Thymus (tissue), 11 donors: ENCODE data around the gene USHBP1. TPM values are rescaled to one million over a fixed set of nuclear protein-coding genes. Genes with fewer than 3 reads are reported as not detected.
A peak's percentile ranks its signal among the peaks of the same experiment; 100 is the strongest.

ENCODE experiments used
- DNase-seq, 9 donors: peaks; one replicate each; pipeline ENCODE4 v3.0.0-alpha.2; 2013; ENCODE audit warnings: low spot score in 9 of 9, low read depth in 6 of 9, missing footprints in 1 of 9
- H3K27ac ChIP-seq, 2 donors: one replicate each; pipeline ENCODE4 v1.5.1; 2013; ENCODE audit warnings: control low read depth in 1 of 2, low read depth in 1 of 2, low read length in 1 of 2, mild to moderate bottlenecking in 1 of 2, moderate library complexity in 1 of 2
- H3K27me3 ChIP-seq, 2 donors: one replicate each; pipeline ENCODE4 v1.5.1; 2013; ENCODE audit warnings: low read length in 1 of 2; ENCODE audit not compliant: control insufficient read depth in 2 of 2, insufficient read depth in 1 of 2
- H3K36me3 ChIP-seq, 2 donors: one replicate each; pipeline ENCODE4 v1.5.1; 2013; ENCODE audit warnings: low read length in 1 of 2, mild to moderate bottlenecking in 1 of 2, moderate library complexity in 1 of 2; ENCODE audit not compliant: control insufficient read depth in 2 of 2, insufficient read depth in 2 of 2
- H3K4me1 ChIP-seq, 2 donors: one replicate each; pipeline ENCODE4 v1.5.1; 2013; ENCODE audit warnings: low read length in 2 of 2; ENCODE audit not compliant: control insufficient read depth in 2 of 2, insufficient read depth in 2 of 2
- H3K4me3 ChIP-seq, 2 donors: one replicate each; pipeline ENCODE4 v1.5.1; 2013; ENCODE audit warnings: low read length in 2 of 2, control low read depth in 1 of 2, mild to moderate bottlenecking in 1 of 2
- H3K9me3 ChIP-seq, 2 donors: one replicate each; pipeline ENCODE4 v1.5.1; 2013; ENCODE audit warnings: low read length in 1 of 2, mild to moderate bottlenecking in 1 of 2; ENCODE audit not compliant: control insufficient read depth in 2 of 2, insufficient read depth in 1 of 2
- WGBS: extraction: QIAGEN DNeasy Blood & Tissue Kit; methylation state at CpG from one replicate; pipeline ENCODE4 v1.1.7; 2013; 5-methylcytosine and 5-hydroxymethylcytosine counted together
- polyA plus RNA-seq: library from polyadenylated mRNA; stranded (reverse); fragments of 200-250 nt; gene quantifications from one replicate; pipeline ENCODE4 v1.2.3, GENCODE V29; 2013
- total RNA-seq: library from RNA; stranded (reverse); fragments of 120-200 nt; gene quantifications from one replicate; pipeline ENCODE4 v1.2.4, GENCODE V29; 2013
- donor health status: healthy.

USHBP1 gene
- total and polyA plus RNA-seq, 2 donors, result 0.76 to 4.4 TPM

GRCh38 chr19:17286752-17287151, 22.2 kb upstream of the USHBP1 start:
- no peak for DNase-seq
- WGBS, result 96% methylated on average over 9 of the region's 9 CpGs
- H3K4me1 ChIP-seq, result peaks cover under 1 to 8% of the 10 kb centered on the region in 2 donors
- peaks cover 0 to 11% of the 10 kb centered on the region in 2 donors for H3K27me3 ChIP-seq
- H3K9me3 ChIP-seq, result no peaks in the 10 kb centered on the region
- H3K27ac ChIP-seq, result no peak overlapping the region
- H3K36me3 ChIP-seq, result peaks cover 0 to 5% of the 10 kb centered on the region in 2 donors
- no peak overlapping the region for H3K4me3 ChIP-seq

DNA sequence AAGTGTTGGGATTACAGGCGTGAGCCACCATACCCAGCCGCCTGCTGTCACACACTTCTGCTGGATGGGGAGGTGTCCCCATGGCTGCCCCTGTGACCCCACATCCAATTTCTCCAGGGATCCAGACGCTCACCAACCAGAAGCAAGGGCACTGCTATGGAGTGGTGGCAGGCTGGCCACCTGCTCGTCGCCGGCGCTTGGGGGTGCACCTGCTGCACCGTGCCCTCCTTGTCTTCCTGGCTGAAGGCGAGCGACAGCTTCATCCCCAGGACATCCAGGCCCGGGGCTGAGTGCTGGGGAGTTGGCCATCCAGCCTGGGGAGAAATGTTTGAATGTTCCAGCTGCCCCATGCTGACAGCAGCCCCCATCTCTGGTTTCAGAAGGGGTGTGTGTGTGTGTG, 21.7 kb upstream of the USHBP1 start:
- no peaks in the 10 kb centered on the region for H3K9me3 ChIP-seq
- peaks cover 0 to 16% of the 10 kb centered on the region in 2 donors for H3K27me3 ChIP-seq
- no peak overlapping the region for H3K27ac ChIP-seq
- WGBS, result 97% methylated on average over 11 of the region's 11 CpGs
- no peak for DNase-seq
- H3K36me3 ChIP-seq, result peaks cover 0 to 5% of the 10 kb centered on the region in 2 donors
- peaks cover 3 to 13% of the 10 kb centered on the region in 2 donors for H3K4me1 ChIP-seq
- no peak overlapping the region for H3K4me3 ChIP-seq

GRCh38 chr19:17285415-17286135, 21.0 kb upstream of the USHBP1 start:
- Histone ChIP-seq H3K27ac (no peak overlapping the region), H3K4me1 (peaks cover 3 to 16% of the 10 kb centered on the region in 2 donors), H3K9me3 (no peaks in the 10 kb centered on the region), H3K27me3 (peaks cover 0 to 18% of the 10 kb centered on the region in 2 donors), H3K4me3 (no peak overlapping the region), H3K36me3 (peaks cover 0 to 5% of the 10 kb centered on the region in 2 donors)
- no peak for DNase-seq
- WGBS, result 93% methylated on average over 18 of the region's 18 CpGs

DNA sequence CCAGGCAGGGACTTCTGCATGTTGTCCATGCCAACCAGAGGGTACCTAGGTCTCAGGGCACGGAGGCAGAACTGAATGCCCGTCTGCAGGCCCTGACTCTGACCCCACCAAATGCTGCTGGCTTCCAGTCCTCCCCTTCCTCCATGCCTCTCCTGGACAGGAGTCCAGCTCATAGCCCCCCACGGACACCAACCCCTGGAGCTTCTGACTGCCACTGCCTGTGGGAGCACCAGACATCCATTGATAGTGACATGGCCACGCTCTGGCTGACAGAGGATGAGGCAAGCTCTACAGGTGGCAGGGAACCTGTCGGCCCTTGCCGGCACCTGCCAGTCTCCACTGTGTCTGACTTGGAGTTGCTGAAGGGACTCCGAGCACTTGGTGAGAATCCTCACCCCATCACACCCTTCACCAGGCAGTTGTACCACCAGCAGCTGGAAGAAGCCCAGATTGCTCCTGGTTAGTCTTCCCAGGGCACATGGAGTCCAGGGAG, 19.0 kb upstream of the USHBP1 start:
- DNase-seq, result no peak
- Histone ChIP-seq H3K4me1 (peaks cover 3 to 16% of the 10 kb centered on the region in 2 donors), H3K4me3 (no peak overlapping the region), H3K9me3 (no peaks in the 10 kb centered on the region), H3K27ac (no peak overlapping the region), H3K27me3 (peaks cover 0 to 15% of the 10 kb centered on the region in 2 donors), H3K36me3 (peaks cover 7 to 17% of the 10 kb centered on the region in 2 donors)
- WGBS, result 97% methylated on average over 7 of the region's 7 CpGs

GRCh38 chr19:17282488-17283125, 18.1 kb upstream of the USHBP1 start:
- no peaks in the 10 kb centered on the region for H3K9me3 ChIP-seq
- peaks cover 0 to 15% of the 10 kb centered on the region in 2 donors for H3K27me3 ChIP-seq
- H3K36me3 ChIP-seq, result peaks cover 10 to 22% of the 10 kb centered on the region in 2 donors
- WGBS, result 6% methylated on average over 45 of the region's 45 CpGs
- peak in 3 of 9 donors; percentile 73 to 82 (median 80) for DNase-seq
- peaks cover 3 to 16% of the 10 kb centered on the region in 2 donors for H3K4me1 ChIP-seq
- peak overlapping the region; percentile 45 to 49 for H3K4me3 ChIP-seq
- no peak overlapping the region for H3K27ac ChIP-seq

DNA sequence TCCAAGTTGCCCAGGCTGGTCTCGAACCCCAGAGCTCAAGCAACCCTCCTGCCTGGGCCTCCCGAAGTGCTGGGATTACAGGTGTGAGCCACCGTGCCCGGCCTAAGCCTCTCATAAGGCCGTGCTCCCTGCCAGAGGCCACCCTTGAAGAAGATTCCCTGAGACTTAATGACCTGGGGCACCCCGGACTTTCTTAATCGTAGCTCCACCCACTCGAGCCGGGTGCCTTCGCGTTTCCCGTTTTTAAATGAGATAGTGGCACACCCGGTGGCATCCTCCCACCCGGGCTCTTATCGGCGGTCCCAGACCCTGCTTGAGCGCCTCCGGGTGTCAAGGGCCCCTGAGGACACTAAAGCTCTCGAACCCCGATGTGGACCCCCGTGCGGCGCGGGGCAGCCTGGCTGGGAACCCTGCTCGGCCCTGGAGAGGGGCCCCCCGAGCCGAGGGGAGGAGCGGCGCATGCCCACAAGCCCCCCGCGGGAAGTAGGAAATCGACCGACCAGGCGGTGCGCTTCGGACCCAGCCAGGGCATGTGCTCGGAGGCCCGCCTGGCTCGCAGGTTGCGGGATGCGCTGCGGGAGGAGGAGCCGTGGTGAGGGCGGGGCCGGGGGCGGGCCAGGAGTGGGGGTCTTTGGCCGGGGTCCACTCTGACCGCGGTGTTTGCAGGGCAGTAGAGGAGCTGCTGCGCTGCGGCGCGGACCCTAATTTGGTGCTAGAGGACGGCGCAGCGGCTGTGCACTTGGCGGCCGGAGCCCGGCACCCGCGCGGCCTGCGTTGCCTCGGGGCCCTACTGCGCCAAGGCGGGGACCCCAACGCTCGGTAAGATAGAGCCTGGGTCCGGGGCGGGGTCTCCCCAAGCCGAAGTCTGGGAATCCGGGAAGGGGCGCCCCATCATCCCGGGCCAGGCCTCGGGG, 17.1 kb upstream of the USHBP1 start, which contains the start of gene ANKLE1:
ANKLE1 (plus strand) TSS at position 511 of the 914 bp plus-strand sequence; CDS start at position 531, 20 bp downstream.
- Histone ChIP-seq H3K4me3 (peak within 1 kb of the TSS; percentile 45 to 49), H3K4me1 (peaks cover 3 to 16% of the 10 kb centered on the region in 2 donors), H3K27ac (peak within 1 kb of the TSS in 1 of 2 donors; percentile 31), H3K27me3 (peaks cover 0 to 15% of the 10 kb centered on the region in 2 donors), H3K36me3 (peaks cover 17 to 30% of the 10 kb centered on the region in 2 donors), H3K9me3 (no peaks in the 10 kb centered on the region)
- 6% methylated on average over 75 of the region's 75 CpGs for WGBS
- peak in 3 of 9 donors; percentile 34 to 65 (median 36) for DNase-seq

DNA sequence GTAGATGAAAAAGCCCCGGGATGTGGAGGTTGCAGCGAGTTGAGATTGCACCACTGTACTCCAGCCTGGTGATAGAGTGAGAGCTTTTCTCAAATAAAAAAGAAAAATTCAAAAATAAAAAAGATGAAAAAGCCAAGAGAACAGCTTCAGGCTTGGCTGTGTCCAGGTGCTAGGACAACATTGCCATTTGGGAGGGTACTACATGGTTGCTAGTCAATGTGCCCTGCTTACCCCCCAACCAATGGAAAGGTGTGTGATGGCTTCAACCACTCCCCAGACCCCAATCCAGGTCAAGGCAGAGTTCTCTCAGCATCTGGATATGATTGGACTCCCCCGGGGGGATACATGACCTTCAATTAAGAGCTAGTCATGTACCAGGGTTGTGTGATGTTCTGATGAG, 14.9 kb upstream of the USHBP1 start:
- H3K36me3 ChIP-seq, result peaks cover 34 to 48% of the 10 kb centered on the region in 2 donors
- no peak overlapping the region for H3K27ac ChIP-seq
- WGBS, result 96% methylated on average over 3 of the region's 3 CpGs
- peaks cover 3 to 16% of the 10 kb centered on the region in 2 donors for H3K4me1 ChIP-seq
- H3K27me3 ChIP-seq, result peaks cover 0 to 15% of the 10 kb centered on the region in 2 donors
- no peak for DNase-seq
- H3K4me3 ChIP-seq, result no peak overlapping the region
- H3K9me3 ChIP-seq, result no peaks in the 10 kb centered on the region

DNA sequence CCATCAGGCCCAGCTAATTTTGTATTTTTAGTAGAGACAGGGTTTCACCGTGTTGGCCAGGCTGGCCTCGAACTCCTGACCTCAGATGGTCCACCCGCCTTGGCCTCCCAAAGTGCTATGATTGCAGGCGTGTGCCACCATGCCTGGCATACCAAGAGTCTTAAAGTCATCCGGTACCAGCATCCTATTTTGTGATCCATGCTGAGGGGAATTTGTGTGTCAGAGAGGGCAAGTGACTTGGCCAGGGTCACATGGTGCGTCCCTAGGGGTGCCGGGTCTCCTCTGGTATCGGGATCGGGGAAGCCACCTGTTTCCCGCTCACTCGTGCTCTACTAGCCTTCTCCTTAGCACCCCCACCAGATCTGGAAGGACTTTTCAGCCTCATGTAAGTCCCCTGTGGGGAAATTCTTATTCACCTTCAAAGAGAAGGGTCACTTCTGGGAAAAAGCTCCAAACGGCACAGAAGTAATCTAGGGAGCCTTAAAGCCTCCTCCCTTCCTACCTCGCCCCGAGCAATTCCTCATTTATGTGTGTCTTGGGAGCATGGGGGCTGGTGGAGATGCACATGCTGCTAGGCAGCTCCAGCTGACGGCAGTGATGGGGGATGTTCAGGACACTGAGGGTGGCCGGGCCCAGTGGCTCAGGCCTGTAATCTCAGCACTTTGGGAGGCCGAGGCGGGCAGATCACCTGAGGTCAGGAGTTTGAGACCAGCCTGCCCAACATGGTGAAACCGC, 11.1 kb upstream of the USHBP1 start:
- H3K4me3 ChIP-seq, result no peak overlapping the region
- no peaks in the 10 kb centered on the region for H3K9me3 ChIP-seq
- 97% methylated on average over 19 of the region's 19 CpGs for WGBS
- H3K36me3 ChIP-seq, result peaks cover 56 to 73% of the 10 kb centered on the region in 2 donors
- no peak overlapping the region for H3K27ac ChIP-seq
- no peak for DNase-seq
- no peaks in the 10 kb centered on the region for H3K27me3 ChIP-seq
- H3K4me1 ChIP-seq, result no peaks in the 10 kb centered on the region
